ENCODE measurements around the gene MEGF8. TPM values are rescaled to one million over a fixed set of nuclear protein-coding genes. Genes with fewer than 3 reads are reported as not detected.

The MEGF8 gene
- total RNA-seq, 1 donor from 2014 or later, result 45.0 TPM

DNA sequence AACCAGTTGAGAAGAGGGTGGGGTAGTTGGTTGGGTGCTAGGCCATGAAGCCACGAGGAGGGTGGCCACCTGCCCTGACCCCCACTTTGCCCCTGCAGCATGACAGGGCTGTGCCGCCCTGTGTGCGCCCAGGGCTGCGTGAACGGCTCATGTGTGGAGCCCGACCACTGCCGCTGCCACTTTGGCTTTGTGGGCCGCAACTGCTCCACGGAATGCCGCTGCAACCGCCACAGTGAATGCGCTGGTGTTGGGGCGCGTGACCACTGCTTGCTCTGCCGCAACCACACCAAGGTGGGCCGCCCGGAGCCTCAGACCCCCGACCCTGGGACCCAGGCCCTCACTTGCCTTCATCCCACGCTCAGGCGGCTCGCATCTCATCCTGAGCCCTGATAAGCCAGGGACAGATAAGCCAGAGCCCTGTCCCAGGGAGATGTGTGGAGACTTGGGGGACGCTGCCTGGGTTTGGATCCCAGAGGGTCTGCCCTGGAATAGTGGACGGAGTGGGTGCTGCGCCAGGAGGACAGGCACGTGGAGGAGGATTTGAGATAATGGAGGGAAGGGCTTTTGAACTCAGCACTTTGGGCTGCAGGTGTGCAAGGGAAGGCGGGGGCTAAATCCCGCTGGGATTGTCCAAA lies 44.1 kb downstream of the MEGF8 start:
- TF ChIP-seq, protein P1, sequence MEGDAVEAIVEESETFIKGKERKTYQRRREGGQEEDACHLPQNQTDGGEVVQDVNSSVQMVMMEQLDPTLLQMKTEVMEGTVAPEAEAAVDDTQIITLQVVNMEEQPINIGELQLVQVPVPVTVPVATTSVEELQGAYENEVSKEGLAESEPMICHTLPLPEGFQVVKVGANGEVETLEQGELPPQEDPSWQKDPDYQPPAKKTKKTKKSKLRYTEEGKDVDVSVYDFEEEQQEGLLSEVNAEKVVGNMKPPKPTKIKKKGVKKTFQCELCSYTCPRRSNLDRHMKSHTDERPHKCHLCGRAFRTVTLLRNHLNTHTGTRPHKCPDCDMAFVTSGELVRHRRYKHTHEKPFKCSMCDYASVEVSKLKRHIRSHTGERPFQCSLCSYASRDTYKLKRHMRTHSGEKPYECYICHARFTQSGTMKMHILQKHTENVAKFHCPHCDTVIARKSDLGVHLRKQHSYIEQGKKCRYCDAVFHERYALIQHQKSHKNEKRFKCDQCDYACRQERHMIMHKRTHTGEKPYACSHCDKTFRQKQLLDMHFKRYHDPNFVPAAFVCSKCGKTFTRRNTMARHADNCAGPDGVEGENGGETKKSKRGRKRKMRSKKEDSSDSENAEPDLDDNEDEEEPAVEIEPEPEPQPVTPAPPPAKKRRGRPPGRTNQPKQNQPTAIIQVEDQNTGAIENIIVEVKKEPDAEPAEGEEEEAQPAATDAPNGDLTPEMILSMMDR (IDR thresholded peaks at IDR 0.05; ENCODE audit: insufficient read depth, low read length, poor library complexity, severe bottlenecking), result no peak

GRCh38 chr19:42370068-42370520 lies 44.7 kb downstream of the MEGF8 start:
- H3K4me3 ChIP-seq (ENCODE audit: low read depth, low read length), result no peak overlapping the region
- TF ChIP-seq, protein P1 (IDR thresholded peaks at IDR 0.05; ENCODE audit: insufficient read depth, low read length, poor library complexity, severe bottlenecking), result no peak
- H3K36me3 ChIP-seq (ENCODE audit: control insufficient read depth, insufficient read depth, low read length), result no peaks in the 10 kb centered on the region
- no peaks in the 10 kb centered on the region for H3K27me3 ChIP-seq (ENCODE audit: control insufficient read depth, insufficient read depth, low read length)
- DNase-seq (ENCODE audit: low read depth), result no peak

More for the DNA sequence above, 44.1 kb downstream of the MEGF8 start:
- no peak for DNase-seq (ENCODE audit: low read depth)
- no peak overlapping the region for H3K4me3 ChIP-seq (ENCODE audit: low read depth, low read length)
- H3K27me3 ChIP-seq (ENCODE audit: control insufficient read depth, insufficient read depth, low read length), result no peaks in the 10 kb centered on the region
- no peaks in the 10 kb centered on the region for H3K36me3 ChIP-seq (ENCODE audit: control insufficient read depth, insufficient read depth, low read length)

DNA sequence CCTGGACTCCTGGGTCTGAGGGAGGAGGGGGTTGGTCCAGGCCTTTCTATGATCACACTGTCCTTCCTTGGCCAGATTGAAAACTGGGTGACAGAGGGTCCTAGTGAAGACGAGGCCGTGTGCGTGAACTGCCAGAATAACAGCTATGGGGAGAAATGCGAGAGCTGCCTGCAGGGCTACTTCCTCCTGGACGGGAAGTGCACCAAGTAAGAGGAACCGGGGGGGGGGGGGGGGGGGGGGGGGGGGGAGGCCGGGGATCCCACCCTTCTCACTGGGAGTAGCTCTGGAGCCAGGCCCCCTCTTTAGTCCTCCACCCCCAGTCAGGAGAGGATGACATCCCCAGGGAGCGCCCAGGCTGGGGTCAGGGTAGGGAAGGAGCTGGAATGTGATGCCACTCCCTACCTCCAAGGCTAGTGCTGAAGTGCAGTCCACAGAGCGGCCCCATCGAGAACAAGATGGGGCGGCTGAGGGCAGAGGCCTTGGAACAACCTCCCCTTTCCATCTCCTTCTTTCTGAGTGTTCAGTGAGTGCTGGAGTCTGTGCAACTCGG lies 45.3 kb downstream of the MEGF8 start:
- no peak for DNase-seq (ENCODE audit: low read depth)
- no peak overlapping the region for H3K4me3 ChIP-seq (ENCODE audit: low read depth, low read length)
- H3K36me3 ChIP-seq (ENCODE audit: control insufficient read depth, insufficient read depth, low read length), result no peaks in the 10 kb centered on the region
- H3K27me3 ChIP-seq (ENCODE audit: control insufficient read depth, insufficient read depth, low read length), result no peaks in the 10 kb centered on the region
- TF ChIP-seq, protein P1 (IDR thresholded peaks at IDR 0.05; ENCODE audit: insufficient read depth, low read length, poor library complexity, severe bottlenecking), result no peak

GRCh38 chr19:42374826-42375376 lies 49.5 kb downstream of the MEGF8 start:
- no peak for DNase-seq (ENCODE audit: low read depth)
- TF ChIP-seq, protein P1 (IDR thresholded peaks at IDR 0.05; ENCODE audit: insufficient read depth, low read length, poor library complexity, severe bottlenecking), result no peak
- Histone ChIP-seq H3K4me3 (ENCODE audit: low read depth, low read length) (no peak overlapping the region), H3K27me3 (ENCODE audit: control insufficient read depth, insufficient read depth, low read length) (peaks cover 2% of the 10 kb centered on the region), H3K36me3 (ENCODE audit: control insufficient read depth, insufficient read depth, low read length) (no peaks in the 10 kb centered on the region)

GRCh38 chr19:42375415-42376176 lies 50.2 kb downstream of the MEGF8 start:
- no peak for DNase-seq (ENCODE audit: low read depth)
- no peak overlapping the region for H3K4me3 ChIP-seq (ENCODE audit: low read depth, low read length)
- no peaks in the 10 kb centered on the region for H3K36me3 ChIP-seq (ENCODE audit: control insufficient read depth, insufficient read depth, low read length)
- TF ChIP-seq, protein P1 (IDR thresholded peaks at IDR 0.05; ENCODE audit: insufficient read depth, low read length, poor library complexity, severe bottlenecking), result no peak
- H3K27me3 ChIP-seq (ENCODE audit: control insufficient read depth, insufficient read depth, low read length), result peaks cover 2% of the 10 kb centered on the region

All from kidney epithelial cell (primary cell).